GM23338 (cell line): ENCODE measurements around the gene DOLK. TPM values are rescaled to one million over a fixed set of nuclear protein-coding genes. Genes with fewer than 3 reads are reported as not detected.

Experiments
- ATAC-seq: fragments of 200-7000 bp; cut with Tn5 transposase; 3 replicates; pipeline ENCODE4 v1.9.1; 2020
- DNase-seq: peaks from one replicate; pipeline ENCODE4 v3.0.0-alpha.2; 2015; ENCODE audit warnings: low spot score
- H2AFZ ChIP-seq: fragments of 200-600 bp; sonication (generic); 2 replicates; pipeline ENCODE4 v1.8.0; 2016; ENCODE audit warnings: antibody characterized with exemption, mild to moderate bottlenecking, moderate library complexity
- H3F3A ChIP-seq: fragments of 200-600 bp; sonication (generic); replicated peaks from 2 replicates; pipeline ENCODE4 v1.8.0; 2017; ENCODE audit warnings: antibody characterized with exemption, mixed run types, low read depth
- H3K27ac ChIP-seq: fragments of 200-600 bp; sonication (generic); 2 replicates; pipeline ENCODE4 v1.6.1; 2016; ENCODE audit warnings: low read depth
- H3K27me3 ChIP-seq: fragments of 200-600 bp; sonication (generic); 2 replicates; pipeline ENCODE4 v1.8.0; 2016; ENCODE audit warnings: mild to moderate bottlenecking, mixed run types, moderate library complexity; ENCODE audit not compliant: insufficient read depth
- H3K36me3 ChIP-seq: fragments of 200-600 bp; sonication (generic); 2 replicates; pipeline ENCODE4 v1.8.0; 2016; ENCODE audit warnings: mild to moderate bottlenecking; ENCODE audit not compliant: insufficient read depth
- H3K4me1 ChIP-seq: fragments of 200-600 bp; sonication (generic); 2 replicates; pipeline ENCODE4 v1.8.0; 2016; ENCODE audit warnings: mild to moderate bottlenecking, moderate library complexity; ENCODE audit not compliant: insufficient read depth
- H3K4me2 ChIP-seq: fragments of 200-600 bp; sonication (generic); 2 replicates; pipeline ENCODE4 v1.7.1; 2017; ENCODE audit warnings: mixed run types
- H3K4me3 ChIP-seq: fragments of 200-600 bp; sonication (generic); 2 replicates; pipeline ENCODE4 v1.6.1; 2016; ENCODE audit warnings: mixed run types
- H3K79me2 ChIP-seq: fragments of 200-600 bp; sonication (generic); replicated peaks from 2 replicates; pipeline ENCODE4 v1.8.0; 2017; ENCODE audit warnings: mild to moderate bottlenecking; ENCODE audit not compliant: insufficient read depth
- H3K9me2 ChIP-seq: fragments of 200-600 bp; sonication (generic); 2 replicates; pipeline ENCODE4 v1.8.0; 2017; ENCODE audit not compliant: insufficient read depth
- H4K20me1 ChIP-seq: fragments of 200-600 bp; sonication (generic); replicated peaks from 2 replicates; pipeline ENCODE4 v1.8.0; 2017; ENCODE audit warnings: mild to moderate bottlenecking; ENCODE audit not compliant: insufficient read depth
- H3K27ac Mint-ChIP-seq: 2 replicates; pipeline ENCODE4 v1.8.0; 2020; ENCODE audit warnings: inconsistent platforms, mild to moderate bottlenecking, moderate library complexity, mixed read lengths
- H3K27me3 Mint-ChIP-seq: 3 replicates; pipeline ENCODE4 v1.8.0; 2022; ENCODE audit warnings: low read depth, mild to moderate bottlenecking, moderate library complexity, mixed read lengths, inconsistent platforms; ENCODE audit not compliant: insufficient read depth, poor library complexity
- H3K36me3 Mint-ChIP-seq: 3 replicates; pipeline ENCODE4 v1.8.0; 2021; ENCODE audit warnings: low read depth, mild to moderate bottlenecking, inconsistent platforms, moderate library complexity, mixed read lengths
- H3K4me1 Mint-ChIP-seq: 3 replicates; pipeline ENCODE4 v1.8.0; 2020; ENCODE audit warnings: mild to moderate bottlenecking, inconsistent platforms, mixed read lengths
- H3K4me3 Mint-ChIP-seq: 3 replicates; pipeline ENCODE4 v1.8.0; 2021; ENCODE audit warnings: moderate library complexity, mild to moderate bottlenecking, inconsistent platforms, mixed read lengths
- H3K9me3 Mint-ChIP-seq: 3 replicates; pipeline ENCODE4 v1.8.0; 2020; ENCODE audit warnings: moderate library complexity, mild to moderate bottlenecking, inconsistent platforms, mixed read lengths
- CTCF ChIP-seq, 2 experiments: fragments of 200-600 bp in 1 of 2; sonication (generic) in 1 of 2; conservative IDR thresholded peaks; 2 replicates each; pipeline versions ENCODE4 v1.5.1 to v1.6.1; 2016 to 2017; ENCODE audit warnings: antibody characterized with exemption in 2 of 2, low read depth in 2 of 2, mild to moderate bottlenecking in 2 of 2, moderate library complexity in 1 of 2
- ETS1 ChIP-seq: IDR thresholded peaks from 2 replicates; pipeline ENCODE4 v1.6.1; 2016; ENCODE audit warnings: antibody characterized with exemption
- EZH2 ChIP-seq: fragments of 200-600 bp; sonication (generic); IDR thresholded peaks from one replicate; pipeline ENCODE4 v1.8.0; 2017; ENCODE audit warnings: antibody characterized with exemption, mild to moderate bottlenecking, low read depth; ENCODE audit not compliant: unreplicated experiment
- REST ChIP-seq: IDR thresholded peaks from one replicate; pipeline ENCODE4 v1.6.1; 2018; ENCODE audit warnings: antibody characterized with exemption; ENCODE audit not compliant: unreplicated experiment
- STAT1 ChIP-seq: IDR thresholded peaks from one replicate; pipeline ENCODE4 v1.6.1; 2016; ENCODE audit warnings: antibody characterized with exemption; ENCODE audit not compliant: unreplicated experiment
- ZNF331 ChIP-seq: fragments of 250-450 bp; sonication (Bioruptor Pico); IDR thresholded peaks from 2 replicates; pipeline ENCODE4 v1.5.0; 2020; ENCODE audit warnings: low read depth, mild to moderate bottlenecking, moderate library complexity
- polyA plus RNA-seq: library from polyadenylated mRNA; unstranded; fragments of >200 nt; fragmentation: Nextera tagmentation; extraction: Ambion mirVana; gene quantifications from 2 replicates; pipeline ENCODE4 v1.2.1, GENCODE V29; 2016
- total RNA-seq: library from RNA; depleted of rRNA; stranded (reverse); fragments of >200 nt; shearing (Covaris generic); gene quantifications from 2 replicates; pipeline ENCODE4 v1.2.3, GENCODE V29; 2014

DOLK gene
- total and polyA plus RNA-seq, 2 experiments from 2014 or later = 9.8 to 20.2 TPM

- Mint-ChIP-seq H3K9me3 (no peaks in the 10 kb centered on the region), H3K4me3 (peak within 1 kb of the TSS; percentile 79), H3K27ac (peak within 1 kb of the TSS; percentile 93), H3K4me1 (peaks cover 16% of the 10 kb centered on the region), H3K27me3 (peaks cover 10% of the 10 kb centered on the region), H3K36me3 (peaks cover 23% of the 10 kb centered on the region)
- no peaks in the 10 kb centered on the region for H3K79me2 ChIP-seq
- TF ChIP-seq REST (no peak), EZH2 (no peak), ETS1 (no peak), CTCF (conservative IDR thresholded peaks at IDR 0.05; ENCODE audit: low read depth in 2 of 2) (no peak), STAT1 (no peak), ZNF331 (CRISPR knock-in tag) (no peak)
- H3K9me2 ChIP-seq = no peaks in the 10 kb centered on the region
- H3K36me3 ChIP-seq = no peaks in the 10 kb centered on the region; the same call in 1 of the 2 replicates
- H3F3A ChIP-seq = peaks cover 12% of the 10 kb centered on the region; the same call in 1 of the 2 replicates
- H2AFZ ChIP-seq = peak within 1 kb of the TSS; percentile 64
- H3K27me3 ChIP-seq = no peaks in the 10 kb centered on the region
- no peak for DNase-seq
- no peaks in the 10 kb centered on the region for H4K20me1 ChIP-seq
- peaks cover 9% of the 10 kb centered on the region for H3K4me1 ChIP-seq
- peak within 1 kb of the TSS; percentile 80 for H3K4me3 ChIP-seq
- peak within 1 kb of the TSS; percentile 88 for H3K4me2 ChIP-seq
- ATAC-seq = no peak
- H3K27ac ChIP-seq = peak within 1 kb of the TSS; percentile 95
Measured at GRCh38 chr9:128920381-128921058, 26.9 kb downstream of the DOLK start, which contains the start of gene PHYHD1. PHYHD1 (plus strand) TSS chr9:128920982; CDS start chr9:128922324, 1,342 bp downstream.
